ENCODE measurements around the gene KIZ. TPM values are rescaled to one million over a fixed set of nuclear protein-coding genes. Genes with fewer than 3 reads are reported as not detected.

KIZ gene
- total RNA-seq, 1 experiment from 2014 or later: 17.6 TPM

DNA sequence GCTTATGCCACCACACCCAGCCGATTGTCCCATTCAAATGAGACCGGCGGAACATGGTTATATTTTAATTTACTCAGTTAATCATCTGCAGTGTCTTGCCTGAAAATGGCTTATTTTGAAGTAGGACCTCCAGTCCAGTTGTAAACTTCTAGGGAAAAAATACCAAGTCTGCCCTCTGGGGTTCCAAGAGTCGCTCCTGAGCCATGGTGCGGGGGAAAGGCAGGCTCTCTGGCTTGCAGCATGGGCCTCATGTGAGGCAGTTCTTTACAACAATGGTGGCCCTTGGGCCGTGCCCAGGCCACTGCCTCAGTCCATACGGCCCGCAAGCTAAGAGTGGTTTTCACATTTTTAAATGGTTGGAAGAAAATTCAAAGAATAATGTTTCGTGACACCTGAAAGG lies 114.5 kb downstream of the KIZ start:
- Histone ChIP-seq H3K9ac (ENCODE audit: low read length) (no peak overlapping the region), H3K27ac (ENCODE audit: low read depth, low read length) (no peak overlapping the region), H3K9me2 (ENCODE audit: insufficient read depth) (no peaks in the 10 kb centered on the region), H3K9me3 (ENCODE audit: control insufficient read depth in 1 of 2, insufficient read depth in 1 of 2, low read depth in 1 of 2, low read length in 2 of 2) (no peaks in the 10 kb centered on the region), H3K79me2 (ENCODE audit: insufficient read depth, low read length) (no peaks in the 10 kb centered on the region), H3K4me1 (ENCODE audit: control insufficient read depth in 1 of 2, insufficient read depth in 2 of 2, low read length in 2 of 2) (peaks cover 0 to 6% of the 10 kb centered on the region in 2 experiments; a peak in 1 of 4 replicates), H3K4me3 (replicated peaks in 1 of 2; ENCODE audit: low read depth in 1 of 2, low read length in 2 of 2) (no peak overlapping the region), H4K20me1 (ENCODE audit: insufficient read depth) (no peaks in the 10 kb centered on the region), H3K4me2 (ENCODE audit: low read length) (no peak overlapping the region), H3K27me3 (ENCODE audit: insufficient read depth, low read length) (no peaks in the 10 kb centered on the region), H3K36me3 (ENCODE audit: control insufficient read depth in 1 of 2, insufficient read depth in 2 of 2, low read length in 2 of 2) (no peaks in the 10 kb centered on the region), H2AFZ (ENCODE audit: low read depth, low read length, poor library complexity, severe bottlenecking) (no peak overlapping the region)
- DNase-seq (ENCODE audit: low read depth, low spot score) (no peak), ATAC-seq (no peak)
- ChIA-PET CTCF (interaction anchor here (1.3 kb wide), 1 partner anchor 265 kb away, joined by 3 read pairs; no protein-coding TSS in a partner anchor), RAD21 (ENCODE audit: low non-redundant PET in 1 of 2, low total read pairs in 2 of 2, uncharacterized antibody in 2 of 2, unreplicated experiment in 2 of 2) (no interaction called here), POLR2A (no interaction called here)
- intact Hi-C loops (cut with micrococcal nuclease): no loop called here
- no TSS peak for BruUV-seq (replicated peaks)
- TF ChIP-seq JUND (IDR thresholded peaks at IDR 0.05): no peak
- TF ChIP-seq, protein P1, sequence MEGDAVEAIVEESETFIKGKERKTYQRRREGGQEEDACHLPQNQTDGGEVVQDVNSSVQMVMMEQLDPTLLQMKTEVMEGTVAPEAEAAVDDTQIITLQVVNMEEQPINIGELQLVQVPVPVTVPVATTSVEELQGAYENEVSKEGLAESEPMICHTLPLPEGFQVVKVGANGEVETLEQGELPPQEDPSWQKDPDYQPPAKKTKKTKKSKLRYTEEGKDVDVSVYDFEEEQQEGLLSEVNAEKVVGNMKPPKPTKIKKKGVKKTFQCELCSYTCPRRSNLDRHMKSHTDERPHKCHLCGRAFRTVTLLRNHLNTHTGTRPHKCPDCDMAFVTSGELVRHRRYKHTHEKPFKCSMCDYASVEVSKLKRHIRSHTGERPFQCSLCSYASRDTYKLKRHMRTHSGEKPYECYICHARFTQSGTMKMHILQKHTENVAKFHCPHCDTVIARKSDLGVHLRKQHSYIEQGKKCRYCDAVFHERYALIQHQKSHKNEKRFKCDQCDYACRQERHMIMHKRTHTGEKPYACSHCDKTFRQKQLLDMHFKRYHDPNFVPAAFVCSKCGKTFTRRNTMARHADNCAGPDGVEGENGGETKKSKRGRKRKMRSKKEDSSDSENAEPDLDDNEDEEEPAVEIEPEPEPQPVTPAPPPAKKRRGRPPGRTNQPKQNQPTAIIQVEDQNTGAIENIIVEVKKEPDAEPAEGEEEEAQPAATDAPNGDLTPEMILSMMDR (IDR thresholded peaks at IDR 0.05 in 2 of 3, conservative IDR thresholded peaks at IDR 0.05 in 1 of 3; ENCODE audit: borderline replicate concordance in 1 of 3, insufficient read depth in 1 of 3, low read depth in 2 of 3, low read length in 2 of 3): peak in 2 of 3 experiments; percentile 9 to 11; a peak in 2 of 6 replicates
- TF ChIP-seq ZBTB33 (IDR thresholded peaks at IDR 0.05; ENCODE audit: extremely low read depth, insufficient replicate concordance, low read length): no peak
- no peak for TF ChIP-seq MAX (IDR thresholded peaks at IDR 0.05)
- no peak for TF ChIP-seq CEBPB (IDR thresholded peaks at IDR 0.05; ENCODE audit: low read depth)
- TF ChIP-seq REST (IDR thresholded peaks at IDR 0.05; ENCODE audit: low read depth): no peak
- TF ChIP-seq CBX3 (IDR thresholded peaks at IDR 0.05; ENCODE audit: low read depth): no peak
- no peak for TF ChIP-seq SRF (IDR thresholded peaks at IDR 0.05; ENCODE audit: low read depth)
